Measurements from ENCODE around the gene AKR7A2. TPM values are rescaled to one million over a fixed set of nuclear protein-coding genes. Genes with fewer than 3 reads are reported as not detected.

The AKR7A2 gene
- total RNA-seq, 3 donors from 2014 or later: 57.9 to 85.2 (median 72.1) TPM

- DNase-seq: no peak
These were observed 9.1 kb upstream of the AKR7A2 start for GRCh38 chr1:19321071-19321470.

GRCh38 chr1:19319196-19319595, 7.3 kb upstream of the AKR7A2 start:
- no peak for TF ChIP-seq CTCF (IDR thresholded peaks at IDR 0.05)
- Histone ChIP-seq H3K4me1 (ENCODE audit: low read depth) (no peaks in the 10 kb centered on the region), H3K36me3 (ENCODE audit: low read depth) (no peaks in the 10 kb centered on the region), H3K4me3 (no peak overlapping the region), H3K9me3 (no peaks in the 10 kb centered on the region)
- no peak for ATAC-seq
- no peak for DNase-seq
- intact Hi-C loops (cut with DNase I, micrococcal nuclease): no loop called here

More at GRCh38 chr1:19321071-19321470, 9.1 kb upstream of the AKR7A2 start:
- H3K4me3 ChIP-seq: no peak overlapping the region
- no peaks in the 10 kb centered on the region for H3K36me3 ChIP-seq (ENCODE audit: low read depth)
- intact Hi-C loops (cut with DNase I, micrococcal nuclease): no loop called here
- no peaks in the 10 kb centered on the region for H3K4me1 ChIP-seq (ENCODE audit: low read depth)
- ATAC-seq: no peak
- no peaks in the 10 kb centered on the region for H3K9me3 ChIP-seq
- no peak for TF ChIP-seq CTCF (IDR thresholded peaks at IDR 0.05)

- DNase-seq: no peak
- H3K4me1 ChIP-seq (ENCODE audit: low read depth): peaks cover 10% of the 10 kb centered on the region
- intact Hi-C loops (cut with DNase I, micrococcal nuclease): no loop called here
- no peak for TF ChIP-seq CTCF (IDR thresholded peaks at IDR 0.05)
- no peaks in the 10 kb centered on the region for H3K9me3 ChIP-seq
- no peaks in the 10 kb centered on the region for H3K36me3 ChIP-seq (ENCODE audit: low read depth)
- no peak overlapping the region for H3K4me3 ChIP-seq
- ATAC-seq: no peak
These were observed 5.4 kb upstream of the AKR7A2 start for GRCh38 chr1:19317126-19317910.

GRCh38 chr1:19315378-19316198, 3.6 kb upstream of the AKR7A2 start:
- peaks cover 3% of the 10 kb centered on the region for H3K36me3 ChIP-seq (ENCODE audit: low read depth)
- no peak overlapping the region for H3K4me3 ChIP-seq

More at GRCh38 chr1:19315378-19316198, 3.6 kb upstream of the AKR7A2 start:
- DNase-seq (no peak), ATAC-seq (no peak)
- Histone ChIP-seq H3K9me3 (no peaks in the 10 kb centered on the region), H3K4me1 (ENCODE audit: low read depth) (peaks cover 17% of the 10 kb centered on the region)
- no peak for TF ChIP-seq CTCF (IDR thresholded peaks at IDR 0.05)
- intact Hi-C loops (cut with DNase I, micrococcal nuclease): no loop called here

All from mucosa of descending colon (tissue), 3 donors.